Activated naive CD4-positive, alpha-beta T cell treated with Interleukin-2 at 50 U/mL for 16 hours (primary cell): ENCODE measurements around the gene ATXN7L2.

Source experiments
- DNase-seq: peaks from one replicate; pipeline ENCODE4 v3.0.0-alpha.2; 2020

ATXN7L2 gene

GRCh38 chr1:109477821-109478220, 5.9 kb upstream of the ATXN7L2 start:
- DNase-seq: no peak

- peak; percentile 24 for DNase-seq
Measured at GRCh38 chr1:109478806-109479205, 4.9 kb upstream of the ATXN7L2 start.

DNA sequence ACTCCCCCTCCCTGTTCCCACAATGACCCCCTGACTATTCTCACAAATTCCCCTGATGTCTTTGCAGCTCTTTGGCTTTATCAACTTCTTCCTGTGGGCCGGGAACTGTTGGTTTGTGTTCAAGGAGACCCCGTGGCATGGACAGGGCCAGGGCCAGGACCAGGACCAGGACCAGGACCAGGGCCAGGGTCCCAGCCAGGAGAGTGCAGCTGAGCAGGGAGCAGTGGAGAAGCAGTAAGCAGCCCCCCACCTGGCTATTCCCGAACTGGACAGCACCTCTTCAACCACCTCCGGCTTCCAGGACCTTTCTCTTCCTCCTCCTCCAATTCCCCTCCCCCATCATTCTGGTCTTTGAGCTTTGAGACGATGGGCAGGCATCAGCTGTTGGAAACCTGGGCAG, 4.4 kb upstream of the ATXN7L2 start:
- no peak for DNase-seq

- DNase-seq: no peak
Measured at GRCh38 chr1:109479901-109480300, 3.8 kb upstream of the ATXN7L2 start.

DNA sequence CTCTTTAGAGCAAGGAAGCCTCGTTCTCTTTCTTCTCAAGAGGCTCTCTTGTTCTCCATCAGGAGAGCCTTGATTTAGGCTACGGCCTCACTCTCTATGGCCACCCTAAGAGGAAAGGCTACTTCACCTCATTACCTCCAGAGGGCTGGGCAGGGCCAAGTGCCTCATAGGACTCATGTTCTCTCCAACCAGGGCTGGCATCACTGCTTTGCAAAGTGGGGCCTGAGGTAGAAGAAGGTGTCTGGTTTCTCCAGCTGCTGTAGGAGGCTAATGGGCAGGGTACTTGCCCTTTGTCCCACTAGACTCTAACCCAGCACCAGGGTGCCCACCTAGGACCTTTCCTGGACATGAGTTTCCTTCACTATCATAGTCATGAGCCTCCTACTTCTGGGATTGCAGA, 2.1 kb upstream of the ATXN7L2 start:
- DNase-seq: no peak

DNA sequence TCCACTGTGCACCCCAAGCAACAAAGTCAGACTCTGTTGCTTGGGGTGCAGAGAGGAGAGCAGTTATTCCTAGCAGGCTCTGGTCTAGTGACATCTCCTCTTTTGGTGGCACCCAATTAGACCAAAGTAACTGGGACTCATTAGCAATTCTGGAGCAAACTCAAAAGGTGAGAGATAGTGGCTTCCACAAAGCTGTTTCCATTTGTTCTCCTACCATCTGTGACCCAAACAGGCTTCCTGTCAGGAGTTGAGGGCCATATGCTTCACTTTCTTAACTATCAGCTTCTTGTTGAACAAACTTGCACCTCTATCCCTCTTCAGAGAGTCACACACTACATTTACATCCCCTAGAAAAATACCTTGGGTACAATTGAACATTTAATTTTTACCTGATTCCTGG, 1.5 kb upstream of the ATXN7L2 start:
- DNase-seq: no peak

DNA sequence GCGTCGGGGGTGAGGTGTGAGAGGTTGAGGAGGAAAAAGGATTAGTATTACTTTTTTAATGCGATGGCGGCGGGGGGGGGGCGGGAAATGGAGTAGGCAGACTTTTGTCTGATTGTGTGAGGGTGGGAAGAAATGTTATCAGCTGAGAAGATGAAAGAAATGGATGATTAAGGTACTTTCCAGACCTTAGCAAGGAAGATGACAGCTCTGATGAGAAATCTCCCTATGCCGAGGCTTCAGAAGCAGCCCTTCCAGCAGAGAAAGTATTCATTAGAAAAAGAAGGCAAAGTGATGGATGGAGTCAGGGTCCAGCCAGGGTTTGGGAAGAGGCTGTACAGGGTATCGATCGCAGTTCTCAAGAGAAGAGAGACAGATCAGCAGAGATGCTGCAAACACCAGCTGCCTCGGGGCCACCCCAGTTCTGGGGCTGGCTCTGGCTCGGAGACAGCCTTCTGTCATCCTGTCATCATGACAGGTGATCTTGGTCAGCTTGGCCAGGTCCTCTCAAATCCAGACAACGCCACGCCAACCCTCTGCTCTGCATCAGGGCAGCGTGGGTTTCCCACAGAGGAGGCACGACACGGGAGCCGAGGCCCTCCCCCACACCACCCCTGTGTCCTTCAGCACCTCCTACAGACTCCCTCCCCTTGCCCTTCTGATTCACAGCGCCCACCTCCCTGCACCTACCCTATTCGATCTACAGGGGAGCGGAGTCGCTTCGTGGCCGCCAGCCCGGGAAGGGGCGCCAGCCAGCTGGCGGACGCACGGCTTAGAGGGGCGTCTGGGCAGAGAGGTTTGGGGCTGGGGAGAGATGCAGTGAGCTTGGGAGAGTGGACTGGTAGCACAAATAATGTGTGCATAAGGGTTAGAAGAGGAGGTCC, 674 bp upstream of the ATXN7L2 start:
- DNase-seq: peak; percentile 43

DNA sequence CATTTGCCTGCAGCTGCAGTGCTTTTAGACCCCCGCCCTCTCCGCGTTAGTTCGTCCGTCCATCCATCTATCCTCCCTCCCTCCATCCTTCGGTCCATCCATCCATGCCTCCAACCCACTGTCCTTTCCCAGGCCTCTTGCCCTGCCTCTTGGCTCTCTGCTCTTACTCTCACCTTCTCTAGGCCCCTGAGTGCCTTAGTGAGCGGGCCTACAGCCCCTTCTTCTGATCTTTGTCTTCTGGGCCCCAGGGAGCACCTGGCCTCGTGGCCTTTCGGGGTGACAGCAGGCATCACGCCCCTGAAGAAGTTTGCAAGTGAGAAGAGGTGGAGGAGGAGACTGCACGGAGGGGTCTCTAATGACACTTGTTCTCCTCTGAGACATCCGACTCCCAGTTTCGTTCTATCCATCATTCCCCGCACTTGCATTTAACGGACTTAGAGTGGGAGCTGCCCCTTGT, 842 bp downstream of the ATXN7L2 start:
- DNase-seq: no peak

DNA sequence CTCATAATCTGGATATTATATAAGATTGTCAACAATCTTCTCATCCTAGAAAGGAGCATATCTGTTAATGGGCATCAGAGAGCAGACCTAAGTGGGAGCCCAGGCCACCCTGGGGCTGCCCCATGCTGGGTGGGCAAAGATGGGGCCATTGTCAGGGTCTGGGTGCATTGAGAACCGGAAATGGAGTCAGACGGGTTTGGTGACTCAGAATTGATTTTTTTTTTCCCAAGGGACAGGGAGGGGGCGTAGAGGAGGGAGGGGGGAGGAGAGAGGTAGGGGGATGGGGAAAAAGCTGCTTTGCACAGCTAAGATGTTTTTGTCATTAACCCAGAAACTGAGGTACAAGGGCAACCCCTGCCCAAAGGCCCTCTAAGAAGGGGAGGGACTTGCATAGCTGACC, 1.3 kb downstream of the ATXN7L2 start:
- no peak for DNase-seq

DNA sequence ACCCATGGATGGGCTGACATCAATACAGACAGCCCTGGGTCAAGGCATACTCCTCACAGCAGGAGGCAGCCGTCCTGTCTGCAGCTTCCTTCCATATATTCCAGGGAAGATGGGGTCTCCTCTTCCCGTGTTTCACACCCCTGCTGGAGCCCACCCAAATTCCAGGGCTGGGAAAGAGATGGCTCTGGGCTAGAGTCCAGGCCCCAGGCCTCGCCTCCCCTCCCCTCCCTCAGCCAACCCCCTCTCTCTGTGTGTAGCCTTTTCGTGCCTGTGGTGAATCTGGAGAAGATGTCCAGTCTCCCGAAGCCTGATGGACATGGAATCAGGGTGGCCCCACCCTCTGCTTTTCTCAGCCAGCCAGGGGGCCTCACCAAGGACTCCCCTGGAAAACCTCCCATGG, 3.6 kb downstream of the ATXN7L2 start:
- DNase-seq: no peak

DNA sequence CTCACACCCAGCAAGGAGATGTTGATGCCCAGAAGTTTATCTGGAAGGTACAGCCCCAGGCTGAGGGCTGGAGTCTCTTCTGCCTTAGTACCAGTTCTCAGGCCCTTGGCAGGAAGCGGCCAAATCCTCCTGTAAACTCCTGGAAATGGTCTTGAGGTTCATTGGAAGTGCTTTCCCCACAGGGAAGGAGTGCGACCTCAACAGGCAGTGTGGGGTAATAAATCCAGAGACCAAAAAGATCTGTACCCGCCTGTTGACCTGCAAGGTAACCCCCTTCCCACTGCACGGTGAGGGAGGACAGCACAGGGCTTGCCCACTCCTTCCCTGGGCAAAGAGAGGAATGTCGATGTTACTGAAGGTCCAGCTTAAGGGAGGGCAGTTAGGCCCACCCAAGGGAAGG, 4.5 kb downstream of the ATXN7L2 start:
- no peak for DNase-seq

DNA sequence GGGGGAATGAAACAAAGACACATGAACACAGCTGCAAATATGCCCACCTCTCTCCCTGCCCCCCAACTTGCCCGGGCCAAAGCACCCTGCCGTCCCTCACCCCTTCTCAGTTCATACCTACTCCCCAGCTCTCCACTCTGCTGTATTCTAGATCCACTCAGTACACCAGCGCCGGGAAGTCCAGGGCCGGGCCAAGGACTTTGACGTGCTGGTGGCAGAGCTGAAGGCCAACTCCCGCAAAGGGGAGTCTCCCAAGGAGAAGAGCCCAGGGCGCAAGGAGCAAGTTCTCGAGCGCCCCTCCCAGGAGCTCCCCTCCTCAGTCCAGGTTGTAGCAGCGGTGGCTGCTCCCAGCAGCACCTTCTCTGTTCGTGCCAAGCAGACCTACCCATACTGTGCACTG, 5.0 kb downstream of the ATXN7L2 start:
- no peak for DNase-seq

- peak; percentile 78 for DNase-seq
Measured at GRCh38 chr1:109490029-109490933, 6.6 kb downstream of the ATXN7L2 start.

DNA sequence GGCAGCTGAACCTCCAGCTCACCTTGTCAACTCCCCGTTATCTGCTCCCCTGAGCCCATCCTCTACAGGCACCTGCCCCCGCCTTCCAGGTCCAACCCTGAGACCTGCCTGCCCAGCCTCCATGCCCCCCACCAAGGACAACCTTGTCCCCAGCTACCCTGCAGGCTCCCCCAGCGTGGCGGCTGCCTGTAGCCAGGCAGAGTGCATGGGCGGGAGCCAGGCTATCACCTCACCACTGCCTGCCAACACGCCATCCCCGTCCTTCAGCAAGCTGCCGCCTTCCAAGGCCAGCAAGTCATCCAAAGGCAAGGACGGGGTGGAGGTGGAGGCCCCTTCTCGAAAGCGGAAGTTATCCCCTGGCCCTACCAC, 7.2 kb downstream of the ATXN7L2 start:
- DNase-seq: no peak

GRCh38 chr1:109491372-109491771, 7.7 kb downstream of the ATXN7L2 start:
- no peak for DNase-seq

DNA sequence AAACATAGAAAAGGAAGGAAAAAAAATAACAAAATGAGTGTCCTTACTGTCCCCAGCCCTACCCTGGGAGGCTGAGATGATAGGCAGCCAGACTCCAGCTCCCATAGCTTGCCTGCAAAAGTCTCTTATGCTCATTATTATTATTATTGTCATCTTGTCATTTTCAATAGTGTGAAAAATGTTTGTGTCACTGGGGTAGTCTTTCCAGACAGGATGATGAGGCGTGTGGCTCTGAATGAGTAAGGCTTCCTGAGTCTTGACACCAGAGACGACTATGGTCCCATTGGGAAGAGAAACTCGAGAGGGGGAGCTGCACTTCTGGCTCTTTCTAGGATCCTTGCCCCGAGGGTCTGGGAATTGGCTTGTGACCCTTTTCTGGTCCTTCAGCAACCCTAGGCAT, 9.1 kb downstream of the ATXN7L2 start:
- DNase-seq: no peak

DNA sequence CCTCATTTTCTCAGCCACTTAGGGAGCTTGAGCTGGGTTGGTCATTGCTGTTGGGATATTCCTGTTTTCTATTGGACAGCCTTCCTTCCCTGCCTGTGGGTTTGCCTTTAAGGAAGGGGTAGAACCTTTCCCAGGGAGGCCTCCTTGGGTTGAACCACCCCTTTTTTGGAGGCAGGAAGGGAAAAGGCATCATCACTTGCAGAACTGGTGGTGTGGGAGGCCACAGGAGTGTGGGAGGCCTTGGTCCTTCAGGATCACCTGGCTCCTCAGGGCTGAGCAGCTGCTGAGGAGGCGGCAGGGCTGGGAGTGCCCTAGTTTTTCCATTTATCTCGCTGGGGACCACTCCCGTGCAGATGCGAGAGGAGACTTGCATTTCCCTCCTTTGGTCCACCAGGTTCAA, 9.5 kb downstream of the ATXN7L2 start:
- DNase-seq: no peak

GRCh38 chr1:109493805-109494539, 10.3 kb downstream of the ATXN7L2 start, which contains the start of gene CYB561D1:
TSS of gene CYB561D1 (plus strand) at chr1:109494094. CDS start at chr1:109494140, 46 bp downstream.
- peak; percentile 91 for DNase-seq

DNA sequence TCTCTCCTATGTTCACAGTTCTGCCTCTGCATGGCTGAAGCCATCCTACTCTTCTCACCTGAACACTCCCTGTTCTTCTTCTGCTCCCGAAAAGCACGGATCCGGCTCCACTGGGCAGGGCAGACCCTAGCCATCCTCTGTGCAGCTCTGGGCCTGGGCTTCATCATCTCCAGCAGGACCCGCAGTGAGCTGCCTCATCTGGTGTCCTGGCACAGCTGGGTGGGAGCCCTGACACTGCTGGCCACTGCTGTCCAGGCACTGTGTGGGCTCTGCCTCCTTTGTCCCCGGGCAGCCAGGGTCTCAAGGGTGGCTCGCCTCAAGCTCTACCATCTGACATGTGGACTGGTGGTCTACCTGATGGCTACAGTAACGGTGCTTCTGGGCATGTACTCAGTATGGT, 12.0 kb downstream of the ATXN7L2 start:
- no peak for DNase-seq

DNA sequence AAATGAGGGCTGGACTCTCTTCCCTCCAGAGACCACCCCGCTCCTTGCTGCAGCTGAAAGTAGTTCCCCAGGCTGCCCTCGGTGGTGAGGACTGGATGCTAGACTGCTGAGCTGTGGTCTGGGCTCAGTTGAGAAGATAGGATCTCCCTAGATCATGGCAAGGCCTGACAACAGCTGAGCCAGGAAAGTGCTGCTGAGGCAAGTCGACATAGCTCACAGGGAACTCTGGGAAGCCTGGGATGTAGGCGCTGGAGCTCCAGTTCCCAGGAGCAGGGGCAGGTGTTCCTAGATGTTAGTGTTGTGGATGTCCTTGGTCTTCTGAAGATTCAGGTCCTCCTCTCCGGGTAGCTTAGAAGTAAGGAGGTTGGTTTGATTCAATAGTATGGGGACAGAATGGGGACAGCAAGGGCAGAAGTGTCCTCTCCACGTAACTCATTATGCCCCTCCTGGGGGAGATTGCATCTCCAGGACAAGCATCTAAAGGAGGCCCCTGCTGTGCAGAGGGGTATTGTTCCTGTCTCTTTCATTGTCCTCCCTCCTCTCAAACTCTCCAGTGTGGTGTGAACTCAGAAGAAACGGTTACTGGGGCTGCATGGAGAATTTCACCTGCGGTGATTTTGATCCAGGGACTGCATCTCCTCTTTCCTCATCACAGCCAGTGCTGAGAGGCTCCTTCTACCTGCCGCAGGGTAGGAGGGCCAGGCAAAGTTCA, 13.9 kb downstream of the ATXN7L2 start:
- DNase-seq: no peak

- DNase-seq: peak; percentile 16
Measured at GRCh38 chr1:109498161-109498801, 14.6 kb downstream of the ATXN7L2 start.

DNA sequence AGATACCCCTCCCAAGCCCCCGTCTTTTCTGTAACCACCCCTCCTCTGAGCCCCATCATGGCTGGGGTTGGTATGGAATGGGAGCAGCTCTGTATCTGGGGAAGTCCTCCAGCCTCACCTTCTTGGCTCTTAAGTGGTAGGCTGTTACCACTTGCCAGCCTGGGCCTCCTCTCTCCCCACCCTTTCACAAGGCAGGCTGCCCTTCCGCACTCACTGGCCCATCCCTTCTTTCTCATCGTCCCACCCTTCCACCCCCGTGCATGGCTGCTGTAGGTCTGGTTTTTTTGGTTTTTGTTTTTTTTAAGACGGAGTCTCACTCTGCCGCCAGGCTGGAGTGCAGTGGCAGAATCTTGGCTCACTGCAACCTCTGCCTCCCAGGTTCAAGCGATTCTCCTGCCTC, 15.4 kb downstream of the ATXN7L2 start:
- DNase-seq: no peak
